Transverse colon (tissue), 4 donors: ENCODE data around the gene DOK1.

Experiments used
- EP300 ChIP-seq: sonication (generic); formaldehyde crosslinking; IDR thresholded peaks from one replicate; pipeline ENCODE4 v1.6.1; 2017; ENCODE audit warnings: antibody characterized with exemption, low read depth
- POLR2A ChIP-seq: fragments of 450-650 bp; IDR thresholded peaks from one replicate; pipeline ENCODE4 v1.6.1; 2016; ENCODE audit warnings: antibody characterized with exemption, mild to moderate bottlenecking, moderate library complexity
- POLR2AphosphoS5 ChIP-seq, 3 donors: sonication (generic); formaldehyde crosslinking; IDR thresholded peaks; one replicate each; pipeline ENCODE4 v1.6.1; 2016; ENCODE audit warnings: antibody characterized with exemption in 3 of 3
- TF ChIP-seq, protein P1 (sequence below), 5 experiments: fragments of 200-600 bp in 3 of 5; fragments of 450-650 bp in 2 of 5; sonication (generic) in 3 of 5; IDR thresholded peaks; 1 replicate in 2 of 5; 2 replicates in 3 of 5; pipeline ENCODE4 v1.5.1; 2016 to 2017; ENCODE audit warnings: antibody characterized with exemption in 5 of 5, inconsistent platforms in 3 of 5, mild to moderate bottlenecking in 2 of 5, moderate library complexity in 1 of 5

DNA sequence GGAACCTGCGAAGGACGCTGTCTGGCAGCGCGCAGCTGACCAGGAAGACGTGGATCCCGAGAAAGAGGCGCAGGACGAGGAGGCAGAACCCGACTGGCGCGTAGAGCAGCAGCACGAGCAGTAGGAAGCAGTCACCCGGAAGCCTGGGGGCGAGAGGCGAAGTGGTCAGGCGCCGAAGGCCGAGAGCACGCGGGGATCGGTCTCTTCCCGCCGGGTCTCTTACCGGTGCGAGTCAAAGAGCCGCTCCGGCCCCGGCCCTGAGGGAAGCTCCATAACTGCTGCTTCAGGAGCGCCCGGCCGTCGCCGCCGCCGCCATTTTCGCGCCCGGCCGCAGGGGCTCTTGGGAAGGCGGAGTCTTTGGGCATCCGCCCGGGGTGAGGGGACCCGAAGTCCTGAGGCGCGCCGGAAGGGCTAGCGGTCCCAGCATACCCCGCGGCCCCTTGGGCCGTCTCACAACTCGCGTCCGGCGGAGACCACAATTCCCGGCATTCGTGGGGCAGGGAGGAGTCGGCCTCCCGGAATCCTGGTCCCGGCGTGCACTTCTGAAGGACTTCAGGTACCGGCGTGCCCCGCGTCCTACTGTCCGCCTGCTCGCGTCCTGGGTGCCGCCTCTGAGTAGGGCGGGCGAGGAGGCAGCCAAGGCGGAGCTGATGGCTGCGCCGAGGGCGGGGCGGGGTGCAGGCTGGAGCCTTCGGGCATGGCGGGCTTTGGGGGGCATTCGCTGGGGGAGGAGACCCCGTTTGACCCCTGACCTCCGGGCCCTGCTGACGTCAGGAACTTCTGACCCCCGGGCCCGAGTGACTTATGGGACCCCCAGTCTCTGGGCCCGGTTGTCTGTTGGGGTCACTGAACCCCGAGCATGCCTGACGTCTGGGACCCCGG is 24.9 kb upstream of the DOK1 start, which contains the start of the genes AUP1 and HTRA2:
- TF ChIP-seq EP300 (peak; percentile 56), POLR2A (peak; percentile 90), POLR2AphosphoS5 (IDR thresholded peaks at IDR 0.05) (peak; percentile 85 to 93 (median 86))
- TF ChIP-seq, protein P1, sequence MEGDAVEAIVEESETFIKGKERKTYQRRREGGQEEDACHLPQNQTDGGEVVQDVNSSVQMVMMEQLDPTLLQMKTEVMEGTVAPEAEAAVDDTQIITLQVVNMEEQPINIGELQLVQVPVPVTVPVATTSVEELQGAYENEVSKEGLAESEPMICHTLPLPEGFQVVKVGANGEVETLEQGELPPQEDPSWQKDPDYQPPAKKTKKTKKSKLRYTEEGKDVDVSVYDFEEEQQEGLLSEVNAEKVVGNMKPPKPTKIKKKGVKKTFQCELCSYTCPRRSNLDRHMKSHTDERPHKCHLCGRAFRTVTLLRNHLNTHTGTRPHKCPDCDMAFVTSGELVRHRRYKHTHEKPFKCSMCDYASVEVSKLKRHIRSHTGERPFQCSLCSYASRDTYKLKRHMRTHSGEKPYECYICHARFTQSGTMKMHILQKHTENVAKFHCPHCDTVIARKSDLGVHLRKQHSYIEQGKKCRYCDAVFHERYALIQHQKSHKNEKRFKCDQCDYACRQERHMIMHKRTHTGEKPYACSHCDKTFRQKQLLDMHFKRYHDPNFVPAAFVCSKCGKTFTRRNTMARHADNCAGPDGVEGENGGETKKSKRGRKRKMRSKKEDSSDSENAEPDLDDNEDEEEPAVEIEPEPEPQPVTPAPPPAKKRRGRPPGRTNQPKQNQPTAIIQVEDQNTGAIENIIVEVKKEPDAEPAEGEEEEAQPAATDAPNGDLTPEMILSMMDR (IDR thresholded peaks at IDR 0.05): no peak
